Ovary (tissue), 3 donors: ENCODE measurements around the gene BUB1B.

ENCODE experiments used
- CTCF ChIP-seq, 3 donors: fragments of 450-650 bp in 2 of 3; fragments of 200-600 bp in 1 of 3; IDR thresholded peaks; one replicate each; pipeline versions ENCODE4 v1.5.1 to v1.8.0; 2016 to 2022; ENCODE audit warnings: antibody characterized with exemption in 3 of 3, mild to moderate bottlenecking in 1 of 3
- POLR2A ChIP-seq: fragments of 450-650 bp; IDR thresholded peaks from one replicate; pipeline ENCODE4 v1.6.1; 2017; ENCODE audit warnings: antibody characterized with exemption, mild to moderate bottlenecking, moderate library complexity
- donor health status: DM: no; HTN: no; CAD: no.

GRCh38 chr15:40252141-40252437 is 91.2 kb downstream of the BUB1B start:
- TF ChIP-seq CTCF (IDR thresholded peaks at IDR 0.05) (no peak), POLR2A (no peak)
